Upper lobe of left lung (tissue), 6 donors: Measurements from ENCODE around the gene KIRREL3. TPM values are rescaled to one million over a fixed set of nuclear protein-coding genes. Genes with fewer than 3 reads are reported as not detected.
A peak's percentile ranks its signal among the peaks of the same experiment; 100 is the strongest.

Experiments
- ATAC-seq, 2 donors: fragments of 200-7000 bp; cut with Tn5 transposase; one replicate each; pipeline ENCODE4 v1.9.1; 2022; ENCODE audit warnings: mild to moderate bottlenecking in 2 of 2, moderate library complexity in 2 of 2; ENCODE audit not compliant: low FRiP score in 2 of 2
- DNase-seq, 2 donors: peaks; one replicate each; pipeline ENCODE4 v3.0.0-alpha.2; 2019 to 2020
- H3K27ac ChIP-seq, 4 donors: fragments of 200-600 bp; sonication (generic); one replicate each; pipeline ENCODE4 v1.5.1; 2016 to 2019
- H3K27me3 ChIP-seq, 4 donors: fragments of 200-600 bp; sonication (generic); one replicate each; pipeline ENCODE4 v1.5.1; 2017 to 2019
- H3K36me3 ChIP-seq, 4 donors: fragments of 200-600 bp; sonication (generic); one replicate each; pipeline ENCODE4 v1.5.1; 2016 to 2019
- H3K4me1 ChIP-seq, 4 donors: fragments of 200-600 bp; sonication (generic); one replicate each; pipeline ENCODE4 v1.5.1; 2018 to 2019
- H3K4me3 ChIP-seq, 4 donors: fragments of 200-600 bp; sonication (generic); one replicate each; pipeline ENCODE4 v1.5.1; 2017 to 2019; ENCODE audit warnings: mild to moderate bottlenecking in 2 of 4, moderate library complexity in 1 of 4
- H3K9me3 ChIP-seq, 4 donors: fragments of 200-600 bp; sonication (generic); one replicate each; pipeline ENCODE4 v1.5.1; 2018 to 2019
- EP300 ChIP-seq, 4 donors: sonication (generic); formaldehyde crosslinking; IDR thresholded peaks; one replicate each; pipeline ENCODE4 v1.5.1; 2017; ENCODE audit warnings: antibody characterized with exemption in 4 of 4, control low read depth in 2 of 4
- POLR2A ChIP-seq, 4 donors: fragments of 450-650 bp; IDR thresholded peaks; one replicate each; pipeline ENCODE4 v1.5.1; 2016 to 2017; ENCODE audit warnings: antibody characterized with exemption in 4 of 4, mild to moderate bottlenecking in 2 of 4
- POLR2AphosphoS5 ChIP-seq, 2 donors: sonication (generic); formaldehyde crosslinking; IDR thresholded peaks; one replicate each; pipeline ENCODE4 v1.5.1; 2017; ENCODE audit warnings: antibody characterized with exemption in 2 of 2
- WGBS, 2 donors: methylation state at CpG; one replicate each; pipeline ENCODE4 v1.1.5; 2017 to 2018; 5-methylcytosine and 5-hydroxymethylcytosine counted together
- total RNA-seq, 6 donors: library from RNA; depleted of rRNA in 4 of 6; stranded (reverse); fragments of >200 nt in 4 of 6; gene quantifications; one replicate each; pipeline versions ENCODE4 v1.1.0 to v1.2.1, GENCODE V29; 2016 to 2021
- TF ChIP-seq, protein P1 (sequence below), 6 experiments: fragments of 450-650 bp in 4 of 6; fragments of 200-600 bp in 2 of 6; sonication (generic) in 2 of 6; IDR thresholded peaks; one replicate each; pipeline ENCODE4 v1.5.1; 2016 to 2019; ENCODE audit warnings: antibody characterized with exemption in 6 of 6
- donor health status: DM: no; HTN: no; CAD: no; lungs with moderate emphysema.
- donor health status: DM: no; HTN: yes; CAD: no; lungs with severe emphysema.

Gene KIRREL3
- total RNA-seq, 6 donors from 2014 or later = 0.22 to 0.24 TPM; not detected in 4

- H3K9me3 ChIP-seq = no peaks in the 10 kb centered on the region
- H3K4me1 ChIP-seq = no peaks in the 10 kb centered on the region
- ATAC-seq = peak in 1 of 2 donors; percentile 82
- no peak overlapping the region for H3K27ac ChIP-seq
- DNase-seq = no peak
- 66 to 73% methylated on average over 10 of the region's 10 CpGs for WGBS, 2 donors
- H3K36me3 ChIP-seq = no peaks in the 10 kb centered on the region
- TF ChIP-seq POLR2AphosphoS5 (IDR thresholded peaks at IDR 0.05) (no peak), POLR2A (IDR thresholded peaks at IDR 0.05) (no peak), EP300 (IDR thresholded peaks at IDR 0.05) (no peak)
- TF ChIP-seq, protein P1, sequence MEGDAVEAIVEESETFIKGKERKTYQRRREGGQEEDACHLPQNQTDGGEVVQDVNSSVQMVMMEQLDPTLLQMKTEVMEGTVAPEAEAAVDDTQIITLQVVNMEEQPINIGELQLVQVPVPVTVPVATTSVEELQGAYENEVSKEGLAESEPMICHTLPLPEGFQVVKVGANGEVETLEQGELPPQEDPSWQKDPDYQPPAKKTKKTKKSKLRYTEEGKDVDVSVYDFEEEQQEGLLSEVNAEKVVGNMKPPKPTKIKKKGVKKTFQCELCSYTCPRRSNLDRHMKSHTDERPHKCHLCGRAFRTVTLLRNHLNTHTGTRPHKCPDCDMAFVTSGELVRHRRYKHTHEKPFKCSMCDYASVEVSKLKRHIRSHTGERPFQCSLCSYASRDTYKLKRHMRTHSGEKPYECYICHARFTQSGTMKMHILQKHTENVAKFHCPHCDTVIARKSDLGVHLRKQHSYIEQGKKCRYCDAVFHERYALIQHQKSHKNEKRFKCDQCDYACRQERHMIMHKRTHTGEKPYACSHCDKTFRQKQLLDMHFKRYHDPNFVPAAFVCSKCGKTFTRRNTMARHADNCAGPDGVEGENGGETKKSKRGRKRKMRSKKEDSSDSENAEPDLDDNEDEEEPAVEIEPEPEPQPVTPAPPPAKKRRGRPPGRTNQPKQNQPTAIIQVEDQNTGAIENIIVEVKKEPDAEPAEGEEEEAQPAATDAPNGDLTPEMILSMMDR (IDR thresholded peaks at IDR 0.05) = no peak
- no peak overlapping the region for H3K4me3 ChIP-seq
- no peaks in the 10 kb centered on the region for H3K27me3 ChIP-seq
Measured at GRCh38 chr11:126790550-126791081, 210.0 kb downstream of the KIRREL3 start.

GRCh38 chr11:126782810-126783209 lies 217.8 kb downstream of the KIRREL3 start:
- WGBS, 2 donors = 55 to 70% methylated on average over 2 of the region's 2 CpGs
- no peak for TF ChIP-seq POLR2A (IDR thresholded peaks at IDR 0.05)
- TF ChIP-seq POLR2AphosphoS5 (IDR thresholded peaks at IDR 0.05) = no peak
- TF ChIP-seq EP300 (IDR thresholded peaks at IDR 0.05) = no peak
- TF ChIP-seq, protein P1 (IDR thresholded peaks at IDR 0.05) = no peak
- DNase-seq (no peak), ATAC-seq (no peak)
- H3K4me1 ChIP-seq = no peaks in the 10 kb centered on the region
- no peak overlapping the region for H3K4me3 ChIP-seq
- H3K27me3 ChIP-seq = no peaks in the 10 kb centered on the region
- no peaks in the 10 kb centered on the region for H3K9me3 ChIP-seq
- no peak overlapping the region for H3K27ac ChIP-seq
- no peaks in the 10 kb centered on the region for H3K36me3 ChIP-seq

GRCh38 chr11:126781942-126782341 lies 218.6 kb downstream of the KIRREL3 start:
- Histone ChIP-seq H3K27ac (no peak overlapping the region), H3K4me3 (no peak overlapping the region), H3K36me3 (no peaks in the 10 kb centered on the region), H3K27me3 (no peaks in the 10 kb centered on the region), H3K4me1 (no peaks in the 10 kb centered on the region), H3K9me3 (no peaks in the 10 kb centered on the region)
- DNase-seq (no peak), ATAC-seq (no peak)
- WGBS, 2 donors = 78 to 81% methylated on average over 5 of the region's 5 CpGs
- TF ChIP-seq EP300 (IDR thresholded peaks at IDR 0.05) (no peak), POLR2A (IDR thresholded peaks at IDR 0.05) (no peak), POLR2AphosphoS5 (IDR thresholded peaks at IDR 0.05) (no peak)
- TF ChIP-seq, protein P1 (IDR thresholded peaks at IDR 0.05) = no peak

DNA sequence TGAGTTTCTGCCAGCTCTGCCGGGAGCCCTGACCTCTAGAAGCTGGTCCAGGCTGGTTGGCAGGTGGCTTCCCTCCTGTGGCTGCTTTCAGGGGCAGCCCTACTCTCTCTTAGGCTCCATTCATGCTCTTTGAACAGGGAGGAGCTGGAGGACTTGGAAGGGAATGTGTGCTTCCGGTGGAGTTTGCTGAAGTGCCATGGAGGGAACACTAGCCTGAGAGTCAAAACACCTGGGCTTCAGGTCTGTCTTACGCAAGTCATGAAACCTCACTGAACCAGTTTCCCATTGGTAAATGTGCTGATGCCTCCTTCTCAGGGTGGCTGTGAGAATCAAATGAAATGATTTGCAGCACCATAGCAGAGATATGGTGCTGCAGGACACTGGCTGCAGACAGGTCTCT lies 224.5 kb downstream of the KIRREL3 start:
- TF ChIP-seq EP300 (IDR thresholded peaks at IDR 0.05) = no peak
- TF ChIP-seq POLR2AphosphoS5 (IDR thresholded peaks at IDR 0.05) = no peak
- TF ChIP-seq, protein P1 (IDR thresholded peaks at IDR 0.05) = no peak
- no peak for TF ChIP-seq POLR2A (IDR thresholded peaks at IDR 0.05)

DNA sequence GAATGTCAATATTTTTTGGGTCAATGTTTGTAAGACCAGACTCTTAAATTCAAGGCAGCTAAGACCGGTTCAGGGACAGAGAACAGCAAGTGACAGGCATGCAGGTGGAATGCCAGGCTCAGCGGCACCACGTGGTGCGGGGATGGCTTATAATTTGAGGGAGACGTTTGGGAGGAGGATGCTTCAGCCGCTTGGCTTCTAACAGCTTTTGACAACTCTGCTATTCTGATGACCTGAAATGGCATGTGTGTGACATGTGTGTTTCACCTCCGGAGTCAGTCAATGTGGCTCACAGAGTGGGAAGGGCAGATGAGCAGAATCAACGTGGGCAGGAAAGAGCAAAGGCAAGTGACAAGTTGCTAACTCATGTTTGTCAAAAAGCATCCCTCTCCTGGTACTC lies 228.3 kb downstream of the KIRREL3 start:
- DNase-seq (no peak), ATAC-seq (no peak)
- no peak overlapping the region for H3K4me3 ChIP-seq
- TF ChIP-seq POLR2AphosphoS5 (IDR thresholded peaks at IDR 0.05) (no peak), POLR2A (IDR thresholded peaks at IDR 0.05) (no peak), EP300 (IDR thresholded peaks at IDR 0.05) (no peak)
- TF ChIP-seq, protein P1 (IDR thresholded peaks at IDR 0.05) = no peak
- no peaks in the 10 kb centered on the region for H3K27me3 ChIP-seq
- H3K4me1 ChIP-seq = peaks cover 0 to 5% (median 2%) of the 10 kb centered on the region in 4 donors
- H3K36me3 ChIP-seq = no peaks in the 10 kb centered on the region
- no peak overlapping the region for H3K27ac ChIP-seq
- 83 to 86% methylated on average over 7 to 8 of the region's 8 CpGs for WGBS, 2 donors
- no peaks in the 10 kb centered on the region for H3K9me3 ChIP-seq

More for the DNA sequence above, 224.5 kb downstream of the KIRREL3 start:
- H3K36me3 ChIP-seq = no peaks in the 10 kb centered on the region
- H3K4me3 ChIP-seq = no peak overlapping the region
- WGBS, 2 donors = 64 to 69% methylated on average over 2 to 3 of the region's 3 CpGs
- no peaks in the 10 kb centered on the region for H3K27me3 ChIP-seq
- H3K9me3 ChIP-seq = no peaks in the 10 kb centered on the region
- H3K27ac ChIP-seq = peak overlapping the region in 1 of 4 donors; percentile 30
- DNase-seq = peak; percentile 6 to 70
- H3K4me1 ChIP-seq = peaks cover 0 to 5% (median 2%) of the 10 kb centered on the region in 4 donors
- ATAC-seq = peak in 1 of 2 donors; percentile 54
